22Rv1 (cell line): ENCODE results near the gene TNNC2.

Source experiments
- CTCF ChIP-seq: fragments of 450-650 bp; IDR thresholded peaks from 2 replicates; pipeline ENCODE4 v1.5.1; 2017; ENCODE audit warnings: mild to moderate bottlenecking
- ZFX ChIP-seq: fragments of 450-650 bp; IDR thresholded peaks from 2 replicates; pipeline ENCODE4 v1.6.1; 2017; ENCODE audit warnings: antibody characterized with exemption, borderline replicate concordance

GRCh38 chr20:45867819-45868176, 40.7 kb upstream of the TNNC2 start:
- TF ChIP-seq CTCF (no peak), ZFX (no peak)
